HG03575 (cell line): ENCODE measurements around the gene TMEM242.

Experiments used
- ATAC-seq: cut with Tn5 transposase; IDR thresholded peaks from one replicate; pipeline ENCODE4 v1.9.1; 2021; ENCODE audit not compliant: unreplicated experiment, insufficient number of reproducible peaks, low FRiP score; ENCODE audit errors: extremely low read depth

TMEM242 gene

DNA sequence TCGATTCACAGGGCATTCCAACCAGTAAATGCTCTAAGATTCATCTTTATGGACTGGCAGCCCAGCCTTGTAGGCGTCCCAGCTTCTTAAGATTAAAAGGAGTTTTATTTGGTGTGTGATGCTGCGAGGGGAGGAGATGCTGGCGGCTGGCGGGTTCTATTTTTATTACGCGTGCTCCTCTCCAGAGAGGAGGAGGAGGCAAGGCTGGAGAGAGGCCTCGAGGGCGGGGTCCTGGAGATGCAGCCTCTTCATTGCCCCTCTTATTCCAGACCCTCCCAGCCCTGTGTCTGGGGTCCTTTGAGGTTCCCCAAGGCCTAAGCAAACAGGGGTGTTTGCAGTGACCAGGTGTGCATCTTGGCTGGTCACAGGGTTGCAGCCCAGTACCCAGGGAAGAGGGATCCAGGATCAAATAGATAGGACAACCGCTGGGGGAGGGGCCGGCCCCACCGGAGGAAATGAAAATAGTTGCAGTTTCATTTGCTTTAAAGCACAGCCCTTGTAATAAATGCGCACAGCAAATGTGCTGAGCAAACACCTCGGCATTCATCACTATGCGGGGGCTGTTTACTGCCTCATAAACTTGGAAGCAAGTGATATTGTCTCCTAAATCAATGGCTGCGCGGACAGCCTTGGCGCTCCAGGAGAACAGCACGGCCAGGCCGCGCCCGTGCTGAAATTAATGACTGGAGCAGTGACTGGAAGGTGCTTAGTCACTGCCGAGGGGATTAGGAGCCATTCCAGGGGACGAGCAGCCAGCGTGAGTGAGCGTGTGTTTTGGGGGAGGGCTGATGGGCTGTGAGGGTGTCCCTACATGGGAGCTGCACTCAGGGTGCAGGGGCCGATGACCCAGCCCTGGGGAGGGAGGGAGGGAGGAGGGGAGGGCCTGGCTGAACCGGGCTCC, 83.0 kb downstream of the TMEM242 start:
- no peak for ATAC-seq

DNA sequence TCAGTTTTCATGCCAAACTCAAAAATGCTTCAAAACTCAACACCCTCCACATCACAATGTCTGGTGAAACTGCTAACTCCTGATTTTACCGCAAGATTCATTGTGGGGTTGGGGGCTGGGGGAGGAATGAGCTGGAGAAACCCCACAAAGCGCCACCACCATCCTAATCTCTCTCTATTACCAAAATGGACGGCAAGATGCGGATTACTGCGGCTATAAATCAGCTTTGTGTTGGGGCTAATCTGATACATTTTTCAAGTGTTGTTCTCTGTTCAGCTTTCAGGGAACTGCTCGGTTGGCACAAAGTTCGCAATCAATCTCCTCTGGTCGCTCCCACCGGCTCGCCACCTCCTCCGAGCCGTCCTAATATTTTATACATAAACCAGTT, 83.7 kb downstream of the TMEM242 start:
- ATAC-seq: no peak
